PFSK-1 (cell line): ENCODE data around the gene PGGT1B.

ENCODE experiments used
- POLR2AphosphoS5 ChIP-seq: IDR thresholded peaks from 2 replicates; pipeline ENCODE4 v1.6.1; 2012; ENCODE audit warnings: low read depth, mild to moderate bottlenecking, control low read depth, low read length, moderate library complexity
- SIN3A ChIP-seq: IDR thresholded peaks from 2 replicates; pipeline ENCODE4 v1.6.1; 2012; ENCODE audit warnings: mild to moderate bottlenecking, low read length, moderate library complexity, borderline replicate concordance; ENCODE audit not compliant: insufficient read depth
- TF ChIP-seq, protein P1 (sequence below), 2 experiments: IDR thresholded peaks; 2 replicates each; pipeline versions ENCODE4 v1.6.1 to v1.8.0; 2011 to 2012; ENCODE audit warnings: low read depth in 2 of 2, low read length in 2 of 2, control low read depth in 1 of 2, inconsistent platforms in 1 of 2, mild to moderate bottlenecking in 1 of 2, moderate library complexity in 1 of 2; ENCODE audit not compliant: insufficient read depth in 1 of 2

DNA sequence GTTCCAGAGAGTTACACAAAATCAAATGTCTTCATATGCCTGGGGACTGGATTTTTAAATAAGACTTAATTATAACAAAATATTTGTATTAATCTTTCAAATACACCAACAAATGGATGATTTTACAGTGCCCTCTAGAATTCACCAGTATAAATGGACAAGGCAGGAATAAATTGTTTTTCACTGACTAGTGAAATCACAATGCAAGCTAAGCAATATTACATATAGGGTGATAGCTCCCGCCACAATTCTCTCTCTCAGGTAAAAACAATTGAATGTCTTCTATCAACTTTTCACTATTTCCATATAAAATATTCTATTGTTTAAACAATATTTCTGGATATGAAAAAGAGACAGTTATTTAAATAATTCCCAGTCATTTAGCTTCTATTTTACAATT is 41.8 kb upstream of the PGGT1B start:
- TF ChIP-seq POLR2AphosphoS5 (no peak), SIN3A (no peak)
- TF ChIP-seq, protein P1, sequence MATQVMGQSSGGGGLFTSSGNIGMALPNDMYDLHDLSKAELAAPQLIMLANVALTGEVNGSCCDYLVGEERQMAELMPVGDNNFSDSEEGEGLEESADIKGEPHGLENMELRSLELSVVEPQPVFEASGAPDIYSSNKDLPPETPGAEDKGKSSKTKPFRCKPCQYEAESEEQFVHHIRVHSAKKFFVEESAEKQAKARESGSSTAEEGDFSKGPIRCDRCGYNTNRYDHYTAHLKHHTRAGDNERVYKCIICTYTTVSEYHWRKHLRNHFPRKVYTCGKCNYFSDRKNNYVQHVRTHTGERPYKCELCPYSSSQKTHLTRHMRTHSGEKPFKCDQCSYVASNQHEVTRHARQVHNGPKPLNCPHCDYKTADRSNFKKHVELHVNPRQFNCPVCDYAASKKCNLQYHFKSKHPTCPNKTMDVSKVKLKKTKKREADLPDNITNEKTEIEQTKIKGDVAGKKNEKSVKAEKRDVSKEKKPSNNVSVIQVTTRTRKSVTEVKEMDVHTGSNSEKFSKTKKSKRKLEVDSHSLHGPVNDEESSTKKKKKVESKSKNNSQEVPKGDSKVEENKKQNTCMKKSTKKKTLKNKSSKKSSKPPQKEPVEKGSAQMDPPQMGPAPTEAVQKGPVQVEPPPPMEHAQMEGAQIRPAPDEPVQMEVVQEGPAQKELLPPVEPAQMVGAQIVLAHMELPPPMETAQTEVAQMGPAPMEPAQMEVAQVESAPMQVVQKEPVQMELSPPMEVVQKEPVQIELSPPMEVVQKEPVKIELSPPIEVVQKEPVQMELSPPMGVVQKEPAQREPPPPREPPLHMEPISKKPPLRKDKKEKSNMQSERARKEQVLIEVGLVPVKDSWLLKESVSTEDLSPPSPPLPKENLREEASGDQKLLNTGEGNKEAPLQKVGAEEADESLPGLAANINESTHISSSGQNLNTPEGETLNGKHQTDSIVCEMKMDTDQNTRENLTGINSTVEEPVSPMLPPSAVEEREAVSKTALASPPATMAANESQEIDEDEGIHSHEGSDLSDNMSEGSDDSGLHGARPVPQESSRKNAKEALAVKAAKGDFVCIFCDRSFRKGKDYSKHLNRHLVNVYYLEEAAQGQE (IDR thresholded peaks at IDR 0.05; ENCODE audit: insufficient read depth in 1 of 2, low read depth in 2 of 2, low read length in 2 of 2), result no peak
